Smooth muscle cell of the brain vasculature (primary cell): Measurements from ENCODE around the gene CARD8.
"Not testable (repeated sequence)": the region's sequence is repeated elsewhere in the genome, so short reads cannot be mapped to it uniquely, and the experiment has no call there.

Source experiments
- DNase-seq: peaks from one replicate; pipeline ENCODE4 v3.0.0-alpha.2; 2012; ENCODE audit warnings: low read depth, low spot score

CARD8 gene

DNA sequence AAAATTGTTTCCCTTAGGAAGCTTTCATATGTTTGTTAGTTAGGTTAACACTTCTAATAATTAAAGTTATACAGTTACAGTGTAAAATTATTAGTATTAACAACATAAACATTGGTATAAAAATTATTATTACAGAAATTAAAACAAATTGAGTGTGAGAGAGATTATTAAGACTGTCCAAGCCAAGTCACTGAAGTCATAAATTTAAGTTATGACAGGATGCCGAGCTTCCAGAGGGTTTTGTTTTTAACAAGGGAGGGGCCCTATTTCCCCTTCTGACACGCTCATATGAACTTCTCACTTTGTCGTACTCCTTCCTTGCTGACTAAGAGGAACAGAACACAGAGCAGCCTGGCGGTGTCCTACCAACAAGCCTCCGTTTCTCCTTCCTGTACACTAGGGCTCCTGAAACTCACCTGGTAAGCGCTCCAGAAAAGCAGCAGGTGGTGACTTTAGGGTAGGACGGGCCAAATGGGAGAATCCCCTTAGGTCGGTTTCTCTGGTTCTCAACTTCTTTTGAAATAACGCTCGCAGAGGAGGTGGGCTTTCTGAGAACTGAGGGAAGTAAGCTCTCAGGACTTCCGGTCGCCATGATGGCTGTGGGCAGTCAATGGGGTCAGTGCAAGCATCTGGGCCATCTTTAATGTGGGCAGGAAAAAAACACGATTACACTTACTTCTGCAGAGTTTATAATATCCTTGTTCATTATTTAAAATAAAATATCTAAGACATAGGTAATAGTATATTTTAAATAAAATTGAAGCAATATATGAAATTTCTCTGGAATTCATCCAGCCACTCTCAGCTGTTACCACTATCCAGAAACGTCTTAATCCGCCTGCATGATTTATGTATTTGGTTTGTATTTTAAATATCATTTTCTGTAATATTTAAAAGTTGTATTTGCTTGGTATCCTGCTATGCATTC is at the start of gene CARD8:
Gene CARD8, minus strand, starts transcription at position 537 of the 928 bp plus-strand sequence. CDS start 14,892 bp downstream, outside the sequence.
- DNase-seq, result peak; percentile 76

DNA sequence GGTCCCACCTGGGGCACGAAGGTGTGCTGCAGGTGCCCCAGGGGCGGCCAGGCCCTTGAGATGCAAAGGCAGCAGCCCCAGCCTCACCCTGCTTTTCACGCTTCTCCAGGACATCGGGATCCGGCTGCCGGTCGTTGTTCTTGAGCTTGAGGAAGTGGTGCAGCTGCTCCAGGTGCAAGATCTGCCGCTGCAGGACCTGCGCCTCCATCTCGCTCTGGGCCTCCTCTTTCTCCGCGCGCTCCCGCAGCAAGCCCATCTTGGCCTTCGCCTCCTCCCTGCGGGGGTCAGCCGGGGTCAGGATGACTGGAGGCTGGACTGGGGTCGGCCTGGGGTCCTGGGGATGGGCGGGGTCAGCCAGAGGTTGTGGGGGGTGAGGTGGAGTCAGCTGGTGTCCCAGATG is 48.2 kb upstream of the CARD8 start:
- no peak for DNase-seq

DNA sequence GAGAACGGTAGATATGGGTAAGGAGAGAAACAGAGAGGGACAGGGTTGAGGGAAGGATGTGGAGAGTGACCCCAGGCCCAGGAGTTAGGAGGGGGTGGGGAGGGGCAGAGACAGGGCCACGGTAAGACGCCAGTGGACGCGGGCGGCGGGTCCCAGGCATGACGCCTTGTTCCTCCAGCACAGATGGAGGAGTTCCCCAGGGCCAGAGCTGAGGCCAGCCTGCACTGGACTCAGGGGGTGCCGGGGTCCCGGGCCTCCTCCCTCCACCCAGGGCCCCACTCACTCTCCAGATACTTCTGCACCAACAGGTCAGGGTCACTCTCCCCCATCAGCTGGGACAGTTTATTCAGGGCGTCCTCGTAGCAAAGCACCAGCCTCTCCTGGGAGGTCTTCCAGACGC is 47.7 kb upstream of the CARD8 start:
- no peak for DNase-seq

- DNase-seq, result no peak
Measured at GRCh38 chr19:48302600-48302959, 46.9 kb upstream of the CARD8 start.

GRCh38 chr19:48301886-48302599 is 46.3 kb upstream of the CARD8 start:
- DNase-seq, result no peak

- DNase-seq, result no peak
Measured at GRCh38 chr19:48297975-48298374, 42.3 kb upstream of the CARD8 start.

GRCh38 chr19:48296963-48297734 is 41.4 kb upstream of the CARD8 start:
- no peak for DNase-seq

- DNase-seq, result no peak
Measured at GRCh38 chr19:48295458-48295857, 39.7 kb upstream of the CARD8 start.

GRCh38 chr19:48292798-48293197 is 37.1 kb upstream of the CARD8 start:
- no peak for DNase-seq

- not testable (repeated sequence) for DNase-seq
Measured at GRCh38 chr19:48291489-48291815, 35.7 kb upstream of the CARD8 start.

DNA sequence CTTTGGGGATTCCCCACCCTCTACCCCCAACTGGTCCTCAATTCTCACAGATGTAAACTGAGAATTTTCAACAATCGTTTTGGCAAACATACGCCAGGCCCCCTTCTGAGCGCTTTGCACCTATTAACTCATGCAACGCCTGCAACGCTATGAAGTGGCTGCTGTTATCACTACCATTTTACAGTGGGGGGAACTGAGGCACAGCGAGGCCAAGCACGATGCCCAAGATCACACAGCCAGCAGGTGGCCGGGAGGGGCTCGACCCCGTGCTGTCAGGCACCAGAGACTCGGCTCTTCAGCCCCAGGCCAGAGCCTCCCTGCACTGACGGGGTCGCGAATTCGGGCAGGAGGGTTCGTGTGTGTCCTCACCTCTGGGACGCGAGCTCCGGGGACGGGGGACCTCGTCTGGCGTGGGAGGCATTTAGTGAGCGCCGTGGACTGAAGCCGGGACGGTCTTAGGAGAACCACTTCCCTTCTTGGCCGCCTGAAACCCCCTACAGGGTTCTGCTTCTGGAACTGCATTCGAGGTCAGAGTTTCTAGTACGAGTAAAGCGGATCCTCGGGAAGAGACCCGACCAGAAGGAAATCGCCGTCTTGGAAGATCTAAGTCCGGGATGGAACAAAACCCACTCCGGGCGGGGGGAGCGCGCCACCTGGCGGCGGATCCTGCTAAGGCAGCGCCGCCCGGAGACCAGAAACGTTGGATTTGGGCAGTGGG is 35.2 kb upstream of the CARD8 start:
- no peak for DNase-seq

DNA sequence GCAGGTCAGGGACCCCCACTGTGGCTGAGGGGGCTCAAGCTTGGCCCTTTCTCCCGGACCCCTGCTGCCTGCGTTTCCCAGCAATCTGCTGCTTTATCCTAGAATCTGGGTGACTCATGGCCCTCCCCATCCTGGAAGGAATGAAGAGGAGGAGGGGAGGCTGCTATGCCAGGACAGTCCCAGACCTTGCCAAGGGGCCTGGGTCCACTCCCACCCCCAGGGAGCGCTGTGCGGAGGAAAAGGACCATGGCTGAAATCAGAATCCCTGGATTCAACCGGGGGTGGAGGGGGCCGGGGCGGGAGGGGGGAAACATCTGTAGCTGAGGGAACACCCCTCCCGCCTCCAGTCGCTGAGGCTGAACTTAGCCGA is 34.7 kb upstream of the CARD8 start:
- DNase-seq, result peak; percentile 84

- no peak for DNase-seq
Measured at GRCh38 chr19:48287748-48288147, 32.0 kb upstream of the CARD8 start.

DNA sequence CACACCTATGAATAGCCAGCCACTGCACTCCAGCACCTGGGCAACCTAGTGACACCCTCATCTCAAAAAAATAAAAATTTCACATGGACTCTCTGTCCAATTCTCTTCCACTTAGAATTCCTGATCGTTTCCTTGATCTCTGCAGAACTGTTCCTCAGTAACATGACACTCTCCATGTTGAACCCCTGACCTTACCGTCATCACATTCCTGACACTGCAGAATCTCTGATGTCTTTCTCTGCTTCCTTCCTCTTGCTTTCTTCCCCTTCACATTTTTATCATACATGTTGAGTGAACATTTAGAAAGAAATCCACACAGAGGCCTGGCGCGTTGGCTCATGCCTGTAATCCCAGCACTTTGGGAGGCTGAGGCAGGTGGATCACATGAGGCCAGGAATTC is 29.2 kb upstream of the CARD8 start:
- no peak for DNase-seq

GRCh38 chr19:48283908-48284307 is 28.2 kb upstream of the CARD8 start:
- no peak for DNase-seq

DNA sequence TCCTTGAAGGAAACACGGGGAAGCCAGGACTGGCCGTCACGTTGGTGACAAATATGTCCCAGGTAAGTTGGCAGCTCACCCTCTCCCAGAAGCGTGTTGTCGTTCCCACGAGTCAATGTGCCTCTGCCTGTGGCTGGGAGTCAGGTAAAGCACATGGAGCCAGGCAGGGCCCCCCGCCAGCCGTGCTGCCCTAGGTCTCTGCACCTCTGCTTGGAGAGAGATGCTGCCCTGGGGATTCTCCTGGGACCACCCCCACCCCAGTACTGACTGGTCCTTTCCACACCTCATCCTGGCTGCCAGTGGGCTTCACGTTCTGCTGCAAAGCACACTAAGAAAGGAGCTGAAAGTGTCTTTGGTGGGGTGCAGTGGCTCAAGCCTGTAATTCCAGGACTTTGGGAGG is 24.0 kb upstream of the CARD8 start:
- no peak for DNase-seq

DNA sequence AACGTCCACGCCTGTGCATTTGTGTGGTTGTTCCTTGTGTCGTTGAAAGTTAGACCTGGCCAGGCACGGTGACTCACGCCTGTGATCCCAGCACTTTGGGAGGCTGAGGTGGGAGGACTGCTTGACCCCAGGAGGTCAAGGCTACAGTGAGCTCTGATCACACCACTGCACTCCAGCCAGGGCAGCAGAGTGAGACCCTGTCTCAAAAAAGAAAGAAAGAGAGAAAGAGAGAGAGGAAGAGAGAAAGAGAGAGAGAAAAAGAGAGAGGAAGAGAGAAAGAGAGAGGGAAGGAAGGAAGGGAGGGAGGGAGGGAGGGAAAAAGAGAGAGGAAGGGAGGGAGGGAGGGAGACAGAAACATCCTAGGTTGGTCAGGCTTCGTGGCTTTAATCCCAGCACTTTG is 19.2 kb upstream of the CARD8 start:
- no peak for DNase-seq

DNA sequence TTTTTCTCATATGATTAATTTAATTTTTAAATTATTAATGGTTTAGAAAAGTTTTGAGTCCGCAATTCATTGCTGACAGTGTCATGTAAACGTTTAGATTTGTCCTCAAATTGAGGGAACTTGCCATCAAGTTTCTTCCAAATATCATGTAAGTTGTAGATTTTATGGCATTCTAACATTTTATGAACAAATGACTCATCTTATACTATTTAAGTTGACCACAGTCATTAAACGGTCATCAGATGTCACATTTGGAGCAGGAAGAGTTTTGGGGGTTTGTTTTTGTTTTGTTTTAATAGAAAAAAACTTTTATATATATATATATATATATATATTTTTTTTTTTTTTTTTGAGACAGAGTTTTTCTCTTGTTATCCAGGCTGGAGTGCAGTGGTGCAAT is 18.5 kb upstream of the CARD8 start:
- no peak for DNase-seq

DNA sequence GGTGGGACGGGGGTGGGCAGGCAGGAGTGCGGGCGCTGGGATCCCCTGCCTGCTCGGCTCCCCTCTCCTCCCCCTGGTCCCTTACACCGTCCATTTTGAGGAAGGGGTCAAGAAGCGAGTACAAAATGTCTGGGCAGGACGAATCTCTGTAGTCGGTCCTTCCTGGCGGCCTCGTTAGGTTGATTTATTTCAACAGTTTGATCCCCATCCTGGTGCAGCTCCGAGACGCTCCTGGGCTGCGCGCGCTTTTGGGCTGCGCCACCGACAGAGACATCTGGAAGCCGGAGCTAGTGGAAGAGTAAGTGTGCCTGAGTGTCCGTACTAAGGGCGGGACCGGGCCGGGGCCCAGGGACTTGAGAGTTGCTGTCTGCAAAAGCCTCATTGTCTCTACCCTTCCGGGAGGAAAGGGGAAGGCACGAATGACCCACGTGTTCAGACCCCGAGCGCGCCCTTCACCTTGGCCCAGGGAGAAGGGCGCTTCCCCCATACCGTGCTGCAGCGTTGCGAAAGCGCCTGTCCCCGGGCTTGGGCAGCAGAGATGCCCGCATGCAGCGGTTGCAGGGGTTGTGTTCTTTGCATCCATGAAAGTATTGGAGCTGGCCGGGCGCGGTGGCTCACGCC is 15.9 kb upstream of the CARD8 start:
- no peak for DNase-seq

GRCh38 chr19:48269617-48270026 is 13.9 kb upstream of the CARD8 start:
- not testable (repeated sequence) for DNase-seq

DNA sequence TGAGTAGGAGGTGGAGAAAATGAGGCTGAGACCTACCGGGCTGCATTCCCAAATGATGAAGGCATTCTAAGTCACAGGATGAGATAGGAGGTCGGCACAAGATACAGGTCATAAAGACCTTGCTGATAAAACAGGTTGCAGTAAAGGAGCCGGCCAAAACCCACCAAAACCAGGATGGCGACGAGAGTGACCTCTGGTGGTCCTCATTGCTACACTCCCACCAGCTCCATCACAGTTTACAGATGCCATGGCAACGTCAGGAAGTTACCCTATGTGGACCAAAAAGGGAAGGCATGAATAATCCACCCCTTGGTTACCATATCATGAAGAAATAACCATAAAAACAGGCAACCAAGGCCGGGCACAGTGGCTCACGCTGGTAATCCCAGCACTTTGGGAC is 9.6 kb upstream of the CARD8 start:
- not testable (repeated sequence) for DNase-seq
